GM23338 (cell line): ENCODE data around the gene CUX1. TPM values are rescaled to one million over a fixed set of nuclear protein-coding genes. Genes with fewer than 3 reads are reported as not detected.

Experiments used
- ATAC-seq: fragments of 200-7000 bp; cut with Tn5 transposase; 3 replicates; pipeline ENCODE4 v1.9.1; 2020
- DNase-seq: peaks from one replicate; pipeline ENCODE4 v3.0.0-alpha.2; 2015; ENCODE audit warnings: low spot score
- H2AFZ ChIP-seq: fragments of 200-600 bp; sonication (generic); 2 replicates; pipeline ENCODE4 v1.8.0; 2016; ENCODE audit warnings: antibody characterized with exemption, mild to moderate bottlenecking, moderate library complexity
- H3F3A ChIP-seq: fragments of 200-600 bp; sonication (generic); replicated peaks from 2 replicates; pipeline ENCODE4 v1.8.0; 2017; ENCODE audit warnings: antibody characterized with exemption, mixed run types, low read depth
- H3K27ac ChIP-seq: fragments of 200-600 bp; sonication (generic); 2 replicates; pipeline ENCODE4 v1.6.1; 2016; ENCODE audit warnings: low read depth
- H3K27me3 ChIP-seq: fragments of 200-600 bp; sonication (generic); 2 replicates; pipeline ENCODE4 v1.8.0; 2016; ENCODE audit warnings: mild to moderate bottlenecking, mixed run types, moderate library complexity; ENCODE audit not compliant: insufficient read depth
- H3K36me3 ChIP-seq: fragments of 200-600 bp; sonication (generic); 2 replicates; pipeline ENCODE4 v1.8.0; 2016; ENCODE audit warnings: mild to moderate bottlenecking; ENCODE audit not compliant: insufficient read depth
- H3K4me1 ChIP-seq: fragments of 200-600 bp; sonication (generic); 2 replicates; pipeline ENCODE4 v1.8.0; 2016; ENCODE audit warnings: mild to moderate bottlenecking, moderate library complexity; ENCODE audit not compliant: insufficient read depth
- H3K4me2 ChIP-seq: fragments of 200-600 bp; sonication (generic); 2 replicates; pipeline ENCODE4 v1.7.1; 2017; ENCODE audit warnings: mixed run types
- H3K4me3 ChIP-seq: fragments of 200-600 bp; sonication (generic); 2 replicates; pipeline ENCODE4 v1.6.1; 2016; ENCODE audit warnings: mixed run types
- H3K79me2 ChIP-seq: fragments of 200-600 bp; sonication (generic); replicated peaks from 2 replicates; pipeline ENCODE4 v1.8.0; 2017; ENCODE audit warnings: mild to moderate bottlenecking; ENCODE audit not compliant: insufficient read depth
- H3K9me2 ChIP-seq: fragments of 200-600 bp; sonication (generic); 2 replicates; pipeline ENCODE4 v1.8.0; 2017; ENCODE audit not compliant: insufficient read depth
- H4K20me1 ChIP-seq: fragments of 200-600 bp; sonication (generic); replicated peaks from 2 replicates; pipeline ENCODE4 v1.8.0; 2017; ENCODE audit warnings: mild to moderate bottlenecking; ENCODE audit not compliant: insufficient read depth
- H3K27ac Mint-ChIP-seq: 2 replicates; pipeline ENCODE4 v1.8.0; 2020; ENCODE audit warnings: inconsistent platforms, mild to moderate bottlenecking, moderate library complexity, mixed read lengths
- H3K27me3 Mint-ChIP-seq: 3 replicates; pipeline ENCODE4 v1.8.0; 2022; ENCODE audit warnings: low read depth, mild to moderate bottlenecking, moderate library complexity, mixed read lengths, inconsistent platforms; ENCODE audit not compliant: insufficient read depth, poor library complexity
- H3K36me3 Mint-ChIP-seq: 3 replicates; pipeline ENCODE4 v1.8.0; 2021; ENCODE audit warnings: low read depth, mild to moderate bottlenecking, inconsistent platforms, moderate library complexity, mixed read lengths
- H3K4me1 Mint-ChIP-seq: 3 replicates; pipeline ENCODE4 v1.8.0; 2020; ENCODE audit warnings: mild to moderate bottlenecking, inconsistent platforms, mixed read lengths
- H3K4me3 Mint-ChIP-seq: 3 replicates; pipeline ENCODE4 v1.8.0; 2021; ENCODE audit warnings: moderate library complexity, mild to moderate bottlenecking, inconsistent platforms, mixed read lengths
- H3K9me3 Mint-ChIP-seq: 3 replicates; pipeline ENCODE4 v1.8.0; 2020; ENCODE audit warnings: moderate library complexity, mild to moderate bottlenecking, inconsistent platforms, mixed read lengths
- ETS1 ChIP-seq: IDR thresholded peaks from 2 replicates; pipeline ENCODE4 v1.6.1; 2016; ENCODE audit warnings: antibody characterized with exemption
- ZNF462 ChIP-seq: fragments of 250-450 bp; sonication (Bioruptor Pico); IDR thresholded peaks from 2 replicates; pipeline ENCODE4 v1.5.0; 2020; ENCODE audit warnings: mild to moderate bottlenecking, moderate library complexity
- polyA plus RNA-seq: library from polyadenylated mRNA; unstranded; fragments of >200 nt; fragmentation: Nextera tagmentation; extraction: Ambion mirVana; gene quantifications from 2 replicates; pipeline ENCODE4 v1.2.1, GENCODE V29; 2016
- total RNA-seq: library from RNA; depleted of rRNA; stranded (reverse); fragments of >200 nt; shearing (Covaris generic); gene quantifications from 2 replicates; pipeline ENCODE4 v1.2.3, GENCODE V29; 2014

Gene CUX1
- total and polyA plus RNA-seq, 2 experiments from 2014 or later, result 49.9 to 64.0 TPM

- Histone ChIP-seq H2AFZ (no peak overlapping the region), H3K4me3 (no peak overlapping the region), H3K27me3 (no peaks in the 10 kb centered on the region), H4K20me1 (peaks cover 17% of the 10 kb centered on the region; the same call in 1 of the 2 replicates), H3K79me2 (peaks cover 19% of the 10 kb centered on the region), H3K4me2 (no peak overlapping the region), H3K27ac (no peak overlapping the region), H3K4me1 (no peaks in the 10 kb centered on the region), H3F3A (no peaks in the 10 kb centered on the region), H3K36me3 (no peaks in the 10 kb centered on the region), H3K9me2 (no peaks in the 10 kb centered on the region)
- ATAC-seq (no peak), DNase-seq (no peak)
- no peak overlapping the region for H3K27ac Mint-ChIP-seq
- no peaks in the 10 kb centered on the region; the same call in 2 of the 3 replicates for H3K36me3 Mint-ChIP-seq
- H3K27me3 Mint-ChIP-seq, result peaks cover 5% of the 10 kb centered on the region
- TF ChIP-seq ZNF462 (CRISPR knock-in tag), result no peak
- TF ChIP-seq ETS1, result no peak
- no peaks in the 10 kb centered on the region for H3K9me3 Mint-ChIP-seq
- no peak overlapping the region for H3K4me3 Mint-ChIP-seq
- peaks cover 2% of the 10 kb centered on the region; the same call in 1 of the 3 replicates for H3K4me1 Mint-ChIP-seq
Measured at GRCh38 chr7:102044984-102045673, 227.7 kb downstream of the CUX1 start.
